ENCODE results near the gene DCST2. TPM values are rescaled to one million over a fixed set of nuclear protein-coding genes. Genes with fewer than 3 reads are reported as not detected.

DCST2 gene
- total and polyA plus RNA-seq, 10 of the 15 experiments (the other 5 are each of a cell fraction or from before 2014, with no cell fraction given), result 0.33 to 0.41 (median 0.36) TPM; not detected in 7

DNA sequence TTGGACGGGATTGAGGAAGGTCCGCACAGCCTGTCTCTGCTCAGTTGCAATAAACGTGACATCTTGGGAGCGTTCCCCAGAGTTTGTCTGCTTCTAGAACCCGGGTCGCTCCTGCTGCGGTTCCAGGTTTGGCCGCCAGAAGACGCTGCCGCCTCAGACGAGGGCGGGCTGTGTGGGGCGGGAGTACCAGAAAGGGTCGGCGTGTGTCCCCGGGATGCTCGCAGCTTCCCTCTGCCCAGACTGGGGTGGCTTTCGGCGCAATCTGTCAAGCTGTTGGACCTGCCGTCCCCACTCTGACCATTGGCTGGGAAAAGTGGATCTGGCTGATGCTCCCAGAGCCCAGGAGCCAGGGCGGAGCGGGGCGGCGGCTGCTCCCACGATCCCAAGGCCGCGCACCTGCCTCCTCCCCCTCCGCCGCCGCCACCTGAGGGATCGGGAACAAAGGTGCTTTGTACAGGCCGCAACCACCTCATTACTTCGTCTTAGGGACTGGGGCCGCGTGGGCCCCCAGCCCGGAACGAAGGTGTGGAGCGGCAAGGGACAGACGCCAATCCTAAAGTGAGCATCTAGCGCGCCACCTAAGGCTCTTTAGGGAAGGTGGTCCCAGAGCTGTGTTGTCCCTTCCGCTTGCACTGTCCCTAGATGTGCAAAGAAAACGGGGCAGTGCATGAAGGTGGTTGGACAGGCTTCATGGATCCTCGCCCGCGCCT, 29.3 kb upstream of the DCST2 start:
- peak overlapping the region; percentile 14; the same call in 1 of the 2 replicates for H3K9ac ChIP-seq (ENCODE audit: control insufficient read depth, insufficient read depth, low read length)
- in situ Hi-C loops (cut with MboI), result loop anchor here (5.0 kb wide), 1 partner anchor 501 kb away; no protein-coding TSS in a partner anchor
- TF ChIP-seq, protein P1, sequence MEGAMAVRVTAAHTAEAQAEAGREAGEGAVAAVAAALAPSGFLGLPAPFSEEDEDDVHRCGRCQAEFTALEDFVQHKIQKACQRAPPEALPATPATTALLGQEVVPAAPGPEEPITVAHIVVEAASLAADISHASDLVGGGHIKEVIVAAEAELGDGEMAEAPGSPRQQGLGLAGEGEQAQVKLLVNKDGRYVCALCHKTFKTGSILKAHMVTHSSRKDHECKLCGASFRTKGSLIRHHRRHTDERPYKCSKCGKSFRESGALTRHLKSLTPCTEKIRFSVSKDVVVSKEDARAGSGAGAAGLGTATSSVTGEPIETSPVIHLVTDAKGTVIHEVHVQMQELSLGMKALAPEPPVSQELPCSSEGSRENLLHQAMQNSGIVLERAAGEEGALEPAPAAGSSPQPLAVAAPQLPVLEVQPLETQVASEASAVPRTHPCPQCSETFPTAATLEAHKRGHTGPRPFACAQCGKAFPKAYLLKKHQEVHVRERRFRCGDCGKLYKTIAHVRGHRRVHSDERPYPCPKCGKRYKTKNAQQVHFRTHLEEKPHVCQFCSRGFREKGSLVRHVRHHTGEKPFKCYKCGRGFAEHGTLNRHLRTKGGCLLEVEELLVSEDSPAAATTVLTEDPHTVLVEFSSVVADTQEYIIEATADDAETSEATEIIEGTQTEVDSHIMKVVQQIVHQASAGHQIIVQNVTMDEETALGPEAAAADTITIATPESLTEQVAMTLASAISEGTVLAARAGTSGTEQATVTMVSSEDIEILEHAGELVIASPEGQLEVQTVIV (IDR thresholded peaks at IDR 0.05; ENCODE audit: borderline replicate concordance, partially characterized antibody), result no peak
- no peak for TF ChIP-seq MYB (IDR thresholded peaks at IDR 0.05; ENCODE audit: borderline replicate concordance, low read depth, low read length)
- TF ChIP-seq YBX1 (IDR thresholded peaks at IDR 0.05), result no peak
- TF ChIP-seq CHD1 (IDR thresholded peaks at IDR 0.05; ENCODE audit: low read depth, low read length), result no peak
- TF ChIP-seq YY1 (IDR thresholded peaks at IDR 0.05; ENCODE audit: low read depth, low read length), result peak; percentile 63; the same call in 1 of the 2 replicates
- TF ChIP-seq, protein P2, sequence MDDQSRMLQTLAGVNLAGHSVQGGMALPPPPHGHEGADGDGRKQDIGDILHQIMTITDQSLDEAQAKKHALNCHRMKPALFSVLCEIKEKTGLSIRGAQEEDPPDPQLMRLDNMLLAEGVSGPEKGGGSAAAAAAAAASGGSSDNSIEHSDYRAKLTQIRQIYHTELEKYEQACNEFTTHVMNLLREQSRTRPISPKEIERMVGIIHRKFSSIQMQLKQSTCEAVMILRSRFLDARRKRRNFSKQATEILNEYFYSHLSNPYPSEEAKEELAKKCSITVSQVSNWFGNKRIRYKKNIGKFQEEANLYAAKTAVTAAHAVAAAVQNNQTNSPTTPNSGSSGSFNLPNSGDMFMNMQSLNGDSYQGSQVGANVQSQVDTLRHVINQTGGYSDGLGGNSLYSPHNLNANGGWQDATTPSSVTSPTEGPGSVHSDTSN (IDR thresholded peaks at IDR 0.05; ENCODE audit: insufficient replicate concordance, low read depth, low read length), result no peak
- no peak for TF ChIP-seq USF1 (IDR thresholded peaks at IDR 0.05; ENCODE audit: borderline replicate concordance, extremely low read length, insufficient read depth, low read depth, low read length)
- no peak for TF ChIP-seq POU2F2 (IDR thresholded peaks at IDR 0.05; ENCODE audit: borderline replicate concordance, low read depth, low read length)
- 0 out of 2 replicates have a peak, but pooled peaks have one; percentile 33 for TF ChIP-seq GATAD2B (conservative IDR thresholded peaks at IDR 0.05; ENCODE audit: low read depth)
- no peak for TF ChIP-seq SPI1 (IDR thresholded peaks at IDR 0.05; ENCODE audit: borderline replicate concordance, insufficient read depth, low read depth, low read length)
- no peak for TF ChIP-seq CBFB (IDR thresholded peaks at IDR 0.05; ENCODE audit: low read depth)
- peak; percentile 38 for TF ChIP-seq IKZF1 (conservative IDR thresholded peaks at IDR 0.05)
- TF ChIP-seq PAX5 (IDR thresholded peaks at IDR 0.05; ENCODE audit: borderline replicate concordance, low read depth, low read length), result 0 out of 2 replicates have a peak, but pooled peaks have one; percentile 10
- TF ChIP-seq, protein P3, sequence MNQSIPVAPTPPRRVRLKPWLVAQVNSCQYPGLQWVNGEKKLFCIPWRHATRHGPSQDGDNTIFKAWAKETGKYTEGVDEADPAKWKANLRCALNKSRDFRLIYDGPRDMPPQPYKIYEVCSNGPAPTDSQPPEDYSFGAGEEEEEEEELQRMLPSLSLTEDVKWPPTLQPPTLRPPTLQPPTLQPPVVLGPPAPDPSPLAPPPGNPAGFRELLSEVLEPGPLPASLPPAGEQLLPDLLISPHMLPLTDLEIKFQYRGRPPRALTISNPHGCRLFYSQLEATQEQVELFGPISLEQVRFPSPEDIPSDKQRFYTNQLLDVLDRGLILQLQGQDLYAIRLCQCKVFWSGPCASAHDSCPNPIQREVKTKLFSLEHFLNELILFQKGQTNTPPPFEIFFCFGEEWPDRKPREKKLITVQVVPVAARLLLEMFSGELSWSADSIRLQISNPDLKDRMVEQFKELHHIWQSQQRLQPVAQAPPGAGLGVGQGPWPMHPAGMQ (IDR thresholded peaks at IDR 0.05; ENCODE audit: borderline replicate concordance), result no peak
- TF ChIP-seq NFYA (IDR thresholded peaks at IDR 0.05; ENCODE audit: borderline replicate concordance, low read depth, low read length), result no peak
- TF ChIP-seq BMI1 (IDR thresholded peaks at IDR 0.05; ENCODE audit: borderline replicate concordance), result no peak
- no peak for TF ChIP-seq ZNF24 (IDR thresholded peaks at IDR 0.05)

More for the DNA sequence above, 29.3 kb upstream of the DCST2 start:
- CTCF ChIA-PET, result interaction anchor here (0.7 to 15.5 kb wide), 11 partner anchors 8 to 503 kb away, joined by 3 to 195 read pairs (median 3); partner anchors contain the start of genes EFNA3 and FLAD1
- DNase-seq (ENCODE audit: low read depth, low spot score) (no peak), FAIRE-seq (peak; percentile 87), ATAC-seq (peak; percentile 65)
- SMC1A ChIA-PET (ENCODE audit: uncharacterized antibody, unreplicated experiment), result interaction anchor here (1.4 kb wide), 2 partner anchors 18 to 22 kb away, joined by 4 to 8 read pairs; no protein-coding TSS in a partner anchor
- no peaks in the 10 kb centered on the region for H4K20me1 ChIP-seq (ENCODE audit: control insufficient read depth, insufficient read depth)
- POLR2A ChIA-PET, result interaction anchor here (0.5 to 1.3 kb wide), 3 partner anchors 12 to 211 kb away, joined by 3 to 8 read pairs (median 7); no protein-coding TSS in a partner anchor
- no peak overlapping the region for H3K27ac ChIP-seq (ENCODE audit: control insufficient read depth, insufficient read depth)
- H3K4me1 ChIP-seq (ENCODE audit: control insufficient read depth, insufficient read depth, low read length), result peaks cover 16% of the 10 kb centered on the region
- H3K36me3 ChIP-seq (ENCODE audit: control insufficient read depth in 2 of 2, insufficient read depth in 2 of 2, low read length in 1 of 2), result no peaks in the 10 kb centered on the region; a peak in 1 of 4 replicates
- no peaks in the 10 kb centered on the region for H3K79me2 ChIP-seq (ENCODE audit: control insufficient read depth, insufficient read depth, low read length)
- no peaks in the 10 kb centered on the region for H3K27me3 ChIP-seq (replicated peaks in 1 of 2; ENCODE audit: control insufficient read depth in 2 of 2, insufficient read depth in 2 of 2, low read length in 1 of 2)
- no peaks in the 10 kb centered on the region for H3K9me3 ChIP-seq (replicated peaks; ENCODE audit: control insufficient read depth, insufficient read depth, low read length)
- H2AFZ ChIP-seq (ENCODE audit: control insufficient read depth, low read depth, low read length), result peak overlapping the region; percentile 80
- intact Hi-C loops (cut with micrococcal nuclease; ENCODE audit: unreplicated experiment), result loop anchor here (1.0 to 5.0 kb wide), 4 partner anchors 21 to 396 kb away; partner anchors contain the start of genes CKS1B and SHC1
- H3K4me3 ChIP-seq, result peak overlapping the region; percentile 95
- peak overlapping the region; percentile 96 for H3K4me2 ChIP-seq (ENCODE audit: control insufficient read depth, insufficient read depth)
- RAD21 ChIA-PET (ENCODE audit: unreplicated experiment), result interaction anchor here (1.0 to 4.7 kb wide), 6 partner anchors 12 to 503 kb away, joined by 3 to 63 read pairs (median 4); partner anchors contain the start of gene EFNA3
- WGBS (ENCODE audit: insufficient coverage, insufficient replicate concordance, low lambda C conversion rate, missing lambda C conversion rate), result under 1% methylated on average over 31 of the region's 46 CpGs
- no TSS peak for BruUV-seq (replicated peaks)
